GM18867 (cell line): ENCODE measurements around the gene PRR9.

Experiments
- ATAC-seq: cut with Tn5 transposase; IDR thresholded peaks from one replicate; pipeline ENCODE4 v1.9.1; 2021; ENCODE audit warnings: mild to moderate bottlenecking, moderate library complexity; ENCODE audit not compliant: unreplicated experiment

The PRR9 gene

DNA sequence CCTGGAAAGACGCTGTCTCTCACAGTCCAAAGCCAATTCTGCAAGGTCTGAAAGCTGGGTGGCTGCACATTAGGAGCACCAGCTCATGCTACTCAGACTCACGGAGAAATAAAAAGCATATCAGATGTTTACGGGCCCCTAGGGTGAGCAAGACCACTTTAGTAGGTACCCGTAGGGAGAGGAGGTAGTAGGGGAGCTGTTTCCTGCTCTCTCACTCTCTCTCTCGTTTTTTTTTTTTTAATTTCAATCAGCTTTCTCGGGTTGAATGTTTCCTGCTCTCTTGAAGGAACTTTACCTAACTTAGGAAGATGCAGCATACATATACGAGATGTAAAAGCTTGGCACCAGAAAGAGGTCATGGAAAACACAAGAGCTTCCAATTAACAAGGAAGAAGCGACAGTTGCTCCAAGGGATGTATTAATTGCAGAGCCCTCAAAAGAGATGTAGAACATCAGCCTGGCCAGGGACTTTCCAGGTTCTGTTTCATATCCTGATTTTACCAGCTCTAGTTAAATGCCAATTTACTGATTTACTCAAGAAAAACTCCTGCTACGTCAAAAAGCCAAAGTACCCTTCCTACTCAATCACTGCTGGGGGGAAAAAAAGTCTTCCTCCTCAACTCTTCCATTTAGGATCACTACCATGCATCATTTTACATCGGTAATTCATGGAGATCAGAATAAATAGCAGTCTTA lies 45.2 kb downstream of the PRR9 start:
- ATAC-seq, result no peak

DNA sequence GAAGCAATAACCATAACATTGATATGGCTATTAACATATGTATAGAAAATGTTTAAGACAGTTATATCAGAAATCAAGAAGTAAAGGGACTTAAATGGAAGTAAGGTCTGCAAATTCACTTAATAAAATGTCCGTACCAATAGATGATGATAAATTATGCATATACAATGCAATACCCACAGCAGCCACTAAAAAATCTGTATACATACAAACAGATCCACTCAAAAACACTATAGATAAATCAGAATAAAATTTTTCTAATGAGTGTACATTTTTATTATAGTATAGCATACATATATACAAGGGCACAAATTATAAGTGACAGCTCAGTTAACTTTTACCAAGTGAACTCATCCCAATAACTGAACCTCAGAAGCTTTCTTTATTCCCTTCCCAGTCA lies 48.1 kb downstream of the PRR9 start:
- no peak for ATAC-seq
